Activated CD8-positive, alpha-beta T cell treated with anti-CD3 and anti-CD28 coated beads, Interleukin-2, amount 10 ng/mL, durations not matched to agents 7 days and 5 days (primary cell): ENCODE measurements around the gene CHAF1A. TPM values are rescaled to one million over a fixed set of nuclear protein-coding genes. Genes with fewer than 3 reads are reported as not detected.
A peak's percentile ranks its signal among the peaks of the same experiment; 100 is the strongest.

ENCODE experiments used
- ATAC-seq: fragments of 150-1000 bp; cut with Tn5 transposase; one replicate; pipeline ENCODE4 v1.10.0; 2021; ENCODE audit warnings: moderate library complexity
- CTCF ChIA-PET: fragments of 350-600 bp; sonication (Branson Sonifier 250); formaldehyde crosslinking; loops from one replicate; lab custom pipeline; 2021; ENCODE audit warnings: antibody characterized with exemption; lab: Charles Lee
- POLR2A ChIA-PET: fragments of 350-600 bp; sonication (Branson Sonifier 250); formaldehyde crosslinking; loops from one replicate; lab custom pipeline; 2021; ENCODE audit warnings: antibody characterized with exemption; lab: Charles Lee
- DNase-seq: peaks from one replicate; pipeline ENCODE4 v3.0.0-alpha.2; 2020
- H3K27ac Mint-ChIP-seq: one replicate; pipeline ENCODE4 v1.8.0; 2021; ENCODE audit warnings: mild to moderate bottlenecking, mixed read lengths
- H3K27me3 Mint-ChIP-seq: one replicate; pipeline ENCODE4 v1.8.0; 2021; ENCODE audit warnings: low read depth, mixed read lengths
- H3K36me3 Mint-ChIP-seq: one replicate; pipeline ENCODE4 v1.8.0; 2021; ENCODE audit warnings: low read depth, mixed read lengths
- H3K4me1 Mint-ChIP-seq: one replicate; pipeline ENCODE4 v1.8.0; 2021; ENCODE audit warnings: low read depth, mixed read lengths
- H3K4me3 Mint-ChIP-seq: one replicate; pipeline ENCODE4 v1.8.0; 2021; ENCODE audit warnings: mild to moderate bottlenecking, mixed read lengths
- H3K9me3 Mint-ChIP-seq: one replicate; pipeline ENCODE4 v1.8.0; 2022; ENCODE audit warnings: mixed read lengths; ENCODE audit not compliant: insufficient read depth
- total RNA-seq, 2 experiments: library from RNA; stranded (reverse); gene quantifications; one replicate each; pipeline ENCODE4 v1.2.3, GENCODE V29; 2021

Gene CHAF1A
- total RNA-seq, 2 experiments from 2014 or later, result 95.3 to 104 TPM

DNA sequence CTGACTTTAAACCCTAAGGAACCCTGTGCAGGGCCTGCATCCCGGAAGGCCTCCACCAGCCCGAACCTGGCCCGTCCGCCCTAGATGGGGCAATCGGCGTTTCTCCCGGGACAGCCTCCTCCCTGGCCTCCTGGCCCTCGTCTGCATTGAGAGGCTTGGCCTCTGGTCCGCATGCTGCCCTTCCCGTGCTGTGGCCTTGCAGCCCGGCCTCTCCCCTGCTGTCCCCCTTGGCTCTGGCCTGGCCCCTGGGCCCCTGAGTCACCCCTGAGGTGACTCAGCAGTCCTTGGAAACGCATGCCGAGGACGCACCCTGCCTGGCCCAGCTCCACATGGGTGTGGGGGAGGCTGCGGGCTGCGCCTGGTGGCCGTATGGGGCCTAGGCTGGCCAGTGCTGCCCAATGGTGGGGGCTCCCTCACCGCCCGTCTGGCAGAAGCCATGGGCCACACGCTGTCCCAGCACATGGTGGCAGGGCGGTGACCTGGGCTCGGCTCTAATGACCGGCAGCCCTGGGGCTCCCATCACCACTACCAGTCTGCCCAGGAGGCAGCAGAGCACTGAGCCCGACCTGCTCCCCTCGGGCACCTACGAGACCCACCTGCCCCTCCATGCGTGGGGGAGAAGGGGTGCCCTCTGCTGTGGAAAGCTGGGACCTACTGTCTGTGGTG, 27.8 kb upstream of the CHAF1A start:
- peaks cover 89% of the 10 kb centered on the region for H3K4me1 Mint-ChIP-seq
- no peaks in the 10 kb centered on the region for H3K27me3 Mint-ChIP-seq
- no peaks in the 10 kb centered on the region for H3K9me3 Mint-ChIP-seq
- ATAC-seq (no peak), DNase-seq (no peak)
- H3K27ac Mint-ChIP-seq, result no peak overlapping the region
- no peak overlapping the region for H3K4me3 Mint-ChIP-seq
- POLR2A ChIA-PET, result no interaction called here
- H3K36me3 Mint-ChIP-seq, result peaks cover 28% of the 10 kb centered on the region
- CTCF ChIA-PET, result interaction anchor here (0.8 kb wide), 1 partner anchor 26 kb away, joined by 3 read pairs; the partner anchor contains the start of gene SH3GL1

DNA sequence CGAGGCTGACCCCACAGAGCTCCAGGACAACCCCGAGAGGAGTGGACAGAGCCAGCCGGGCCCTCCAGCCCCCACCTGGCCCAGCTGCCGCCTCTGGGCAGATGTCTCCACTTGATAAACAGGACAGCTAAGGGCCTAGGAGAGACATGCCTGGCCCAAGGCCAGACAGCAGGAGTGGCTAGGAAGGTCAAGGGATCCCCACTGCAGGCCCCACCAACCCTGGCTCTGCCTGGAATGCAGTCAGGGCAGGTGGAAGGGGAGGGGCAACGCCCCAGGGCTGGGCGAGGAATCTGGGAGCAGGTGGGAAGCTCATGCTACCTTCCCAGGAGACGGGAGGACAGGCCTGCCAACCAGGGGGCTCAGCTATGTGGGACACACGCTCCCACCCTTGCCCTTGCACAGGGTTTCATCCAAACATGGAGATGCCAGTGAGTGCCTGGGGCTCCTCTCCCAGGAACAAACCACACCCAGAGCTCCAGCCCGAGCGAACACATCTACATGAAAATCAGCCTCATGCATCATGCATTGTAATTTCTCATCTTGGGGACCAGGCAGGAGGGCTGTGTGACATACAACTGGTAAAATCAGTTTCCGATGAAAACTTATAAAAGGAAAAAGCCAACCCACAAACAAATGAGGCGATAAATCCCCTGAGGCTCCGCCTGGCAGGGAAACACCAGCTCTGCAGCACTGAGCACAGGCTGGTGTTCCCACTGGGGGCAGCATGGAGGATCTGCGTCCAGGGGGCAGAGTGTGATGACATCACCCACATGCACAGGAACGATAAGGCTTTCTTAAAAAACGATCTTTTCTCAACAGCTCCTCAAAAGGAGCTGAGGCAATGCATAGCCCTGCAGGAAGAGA, 27.0 kb upstream of the CHAF1A start:
- POLR2A ChIA-PET, result no interaction called here
- Mint-ChIP-seq H3K4me3 (no peak overlapping the region), H3K4me1 (peaks cover 89% of the 10 kb centered on the region), H3K9me3 (no peaks in the 10 kb centered on the region), H3K27ac (no peak overlapping the region), H3K36me3 (peaks cover 29% of the 10 kb centered on the region), H3K27me3 (no peaks in the 10 kb centered on the region)
- CTCF ChIA-PET, result interaction anchor here (1.0 to 2.3 kb wide), 2 partner anchors 23 to 25 kb away, joined by 4 to 7 read pairs; partner anchors contain the start of gene SH3GL1
- DNase-seq, result no peak
- ATAC-seq, result no peak

DNA sequence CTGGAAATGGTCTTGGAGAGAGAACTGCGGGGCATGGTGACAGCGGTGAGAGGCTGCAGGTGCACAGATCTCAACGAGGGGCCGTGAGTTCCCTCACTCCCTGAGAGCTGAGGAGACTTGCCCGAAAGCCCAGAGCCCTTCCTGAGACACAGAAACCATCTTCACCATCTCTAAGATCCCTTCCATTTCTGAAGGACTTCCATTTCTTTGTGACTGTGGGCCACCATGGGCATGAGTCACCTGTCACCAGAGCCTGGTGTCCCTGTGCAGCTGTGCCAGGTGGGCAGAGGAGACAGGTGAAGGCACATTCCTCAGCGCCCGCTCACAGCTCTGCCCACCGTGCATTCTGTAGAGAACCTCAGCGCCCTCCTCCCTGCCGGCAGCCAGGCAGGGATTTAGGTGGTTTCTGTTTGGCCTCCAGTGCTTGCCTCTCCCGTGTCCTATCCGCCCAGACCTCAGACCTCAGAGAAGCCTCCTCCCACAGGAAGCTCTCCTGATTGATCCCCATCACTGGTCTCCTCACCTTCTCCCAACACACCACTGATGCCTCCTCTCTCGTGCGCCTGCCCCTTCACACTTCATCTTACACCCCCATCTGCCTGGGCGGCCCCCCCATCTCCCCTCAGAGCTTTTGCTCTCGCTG, 26.3 kb upstream of the CHAF1A start:
- no peak overlapping the region for H3K4me3 Mint-ChIP-seq
- H3K27ac Mint-ChIP-seq, result peak overlapping the region; percentile 76
- POLR2A ChIA-PET, result no interaction called here
- peaks cover 89% of the 10 kb centered on the region for H3K4me1 Mint-ChIP-seq
- H3K9me3 Mint-ChIP-seq, result no peaks in the 10 kb centered on the region
- DNase-seq, result no peak
- H3K36me3 Mint-ChIP-seq, result peaks cover 25% of the 10 kb centered on the region
- H3K27me3 Mint-ChIP-seq, result no peaks in the 10 kb centered on the region
- CTCF ChIA-PET, result interaction anchor here (1.0 to 2.3 kb wide), 2 partner anchors 24 kb away, joined by 4 to 7 read pairs; partner anchors contain the start of gene SH3GL1
- ATAC-seq, result no peak

DNA sequence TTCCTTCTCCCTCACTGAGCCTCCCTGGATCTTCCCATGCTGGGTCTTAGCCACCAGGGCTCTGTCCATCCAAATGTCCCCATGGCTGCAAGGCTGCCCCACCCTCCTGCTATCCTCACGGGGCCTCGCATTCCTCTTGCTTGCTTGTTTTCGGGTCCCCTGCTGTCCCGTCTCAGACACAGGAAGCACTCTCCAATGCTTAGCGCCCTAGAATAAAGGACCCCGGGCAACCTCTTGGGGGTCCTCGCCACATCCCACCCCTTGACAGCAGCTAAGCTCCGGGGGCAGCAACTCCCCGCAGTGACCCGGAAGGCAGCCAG, 25.8 kb upstream of the CHAF1A start:
- Mint-ChIP-seq H3K36me3 (peaks cover 25% of the 10 kb centered on the region), H3K27me3 (no peaks in the 10 kb centered on the region), H3K4me1 (peaks cover 87% of the 10 kb centered on the region), H3K4me3 (no peak overlapping the region), H3K27ac (peak overlapping the region; percentile 76), H3K9me3 (no peaks in the 10 kb centered on the region)
- CTCF ChIA-PET, result interaction anchor here (2.3 kb wide), 1 partner anchor 24 kb away, joined by 7 read pairs; no protein-coding TSS in a partner anchor
- ATAC-seq, result no peak
- POLR2A ChIA-PET, result no interaction called here
- DNase-seq, result no peak

DNA sequence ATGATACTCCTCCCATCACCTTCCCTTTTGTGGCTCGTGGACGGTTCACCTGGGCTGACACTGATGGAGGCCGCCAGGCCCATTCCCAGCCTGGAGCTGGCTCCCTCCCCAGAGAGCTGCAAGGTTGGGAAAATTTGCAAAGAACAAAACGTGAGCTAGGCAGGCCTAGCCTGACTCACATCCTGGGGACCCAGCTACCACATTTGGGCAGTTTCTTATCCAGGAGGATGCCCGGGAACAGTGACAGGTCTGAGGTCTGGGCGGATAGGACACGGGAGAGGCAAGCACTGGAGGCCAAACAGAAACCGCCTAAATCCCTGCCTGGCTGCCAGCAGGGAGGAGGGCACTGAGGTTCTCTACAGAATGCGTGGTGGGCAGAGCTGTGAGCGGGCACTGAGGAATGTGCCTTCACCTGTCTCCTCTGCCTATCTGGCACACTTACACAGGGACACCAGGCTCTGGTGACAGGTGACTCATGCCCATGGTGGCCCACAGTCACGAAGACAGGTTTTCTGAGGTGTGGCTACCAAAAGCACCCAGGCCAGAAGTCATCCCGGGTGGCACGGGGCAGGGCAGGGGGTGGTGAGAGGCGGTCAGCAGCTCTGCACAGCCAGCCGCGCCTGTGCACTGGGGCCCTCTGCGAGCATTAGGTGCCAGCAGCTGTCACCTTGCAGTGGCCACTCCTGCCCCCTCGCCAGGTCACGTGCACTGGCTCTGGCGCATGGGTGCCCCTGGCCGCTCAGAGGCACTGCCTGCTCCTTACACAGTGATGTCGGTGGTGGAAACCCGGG, 25.3 kb upstream of the CHAF1A start:
- no peaks in the 10 kb centered on the region for H3K9me3 Mint-ChIP-seq
- ChIA-PET POLR2A (no interaction called here), CTCF (interaction anchor here (1.0 to 2.3 kb wide), 2 partner anchors 23 to 25 kb away, joined by 3 to 7 read pairs; partner anchors contain the start of gene SH3GL1)
- peak overlapping the region; percentile 76 for H3K27ac Mint-ChIP-seq
- no peak overlapping the region for H3K4me3 Mint-ChIP-seq
- peaks cover 87% of the 10 kb centered on the region for H3K4me1 Mint-ChIP-seq
- ATAC-seq, result no peak
- H3K36me3 Mint-ChIP-seq, result peaks cover 25% of the 10 kb centered on the region
- H3K27me3 Mint-ChIP-seq, result no peaks in the 10 kb centered on the region
- no peak for DNase-seq

DNA sequence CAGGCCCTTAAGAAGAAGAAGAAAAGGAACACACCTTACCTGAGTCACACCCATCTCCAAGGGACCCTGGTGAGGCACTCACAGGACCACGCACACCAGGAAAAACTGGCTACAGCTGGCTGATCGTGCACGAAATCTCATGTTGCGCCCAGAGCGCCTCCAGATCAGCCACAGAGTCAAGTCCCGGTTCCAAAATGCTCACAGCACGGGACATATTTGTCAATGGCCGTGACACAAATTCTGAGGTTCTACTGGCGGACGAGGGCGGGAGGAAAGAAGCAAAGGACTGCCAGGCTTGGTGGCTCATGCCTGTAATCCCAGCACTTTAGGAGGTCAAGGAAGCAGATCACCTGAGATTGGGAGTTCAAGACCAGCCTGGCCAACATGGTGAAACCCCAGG, 23.6 kb upstream of the CHAF1A start:
- no peak for DNase-seq
- peak overlapping the region; percentile 93 for H3K27ac Mint-ChIP-seq
- peak overlapping the region; percentile 75 for H3K4me3 Mint-ChIP-seq
- CTCF ChIA-PET, result interaction anchor here (2.1 kb wide), 1 partner anchor 22 kb away, joined by 10 read pairs; the partner anchor contains the start of gene SH3GL1
- H3K36me3 Mint-ChIP-seq, result peaks cover 29% of the 10 kb centered on the region
- H3K9me3 Mint-ChIP-seq, result no peaks in the 10 kb centered on the region
- peaks cover 82% of the 10 kb centered on the region for H3K4me1 Mint-ChIP-seq
- ATAC-seq, result no peak
- POLR2A ChIA-PET, result interaction anchor here (1.2 kb wide), 1 partner anchor 22 kb away, joined by 3 read pairs; the partner anchor contains the start of gene SH3GL1
- no peaks in the 10 kb centered on the region for H3K27me3 Mint-ChIP-seq

DNA sequence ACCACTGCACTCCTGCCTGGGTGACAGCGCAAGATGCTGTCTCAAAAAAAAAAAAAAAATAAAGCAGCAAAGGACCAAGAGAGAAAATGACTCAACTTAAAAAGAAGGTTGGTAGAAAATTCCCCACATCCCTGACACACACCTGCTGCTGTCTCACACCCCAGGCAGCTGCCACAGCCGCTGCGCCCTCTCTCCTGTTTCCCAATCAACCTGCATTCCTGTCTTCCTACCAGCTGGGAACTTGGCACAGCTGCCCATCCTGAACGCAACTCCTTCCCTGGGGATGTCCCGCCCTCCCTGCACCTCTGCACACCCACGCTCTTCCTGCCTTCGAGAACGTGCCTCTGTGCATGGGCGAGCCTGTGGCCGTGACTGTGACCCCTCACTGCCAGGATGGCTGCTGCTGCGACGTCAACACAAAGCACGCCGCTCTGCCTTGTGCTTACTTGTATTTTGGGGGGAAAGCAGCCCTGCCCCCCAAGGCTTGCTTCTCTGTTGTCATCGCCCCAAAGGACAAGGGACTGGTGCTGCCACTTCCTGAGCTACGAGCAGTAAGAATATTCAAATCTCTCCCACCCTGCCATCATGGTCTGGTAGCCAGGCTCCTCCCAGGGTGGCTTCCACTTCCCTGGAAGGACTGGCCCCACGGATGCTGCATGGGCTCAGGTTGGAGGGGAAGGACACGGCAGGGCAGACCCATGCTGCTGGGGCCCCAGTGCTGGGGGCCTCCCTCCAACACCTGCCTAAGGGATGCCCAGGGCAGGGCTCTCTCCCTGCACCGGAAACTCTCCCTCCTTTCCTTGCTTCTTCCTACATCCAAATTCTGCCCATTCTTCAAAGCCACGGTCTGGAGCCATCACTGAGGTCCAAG, 22.8 kb upstream of the CHAF1A start:
- Mint-ChIP-seq H3K27me3 (no peaks in the 10 kb centered on the region), H3K9me3 (no peaks in the 10 kb centered on the region), H3K4me3 (peak overlapping the region; percentile 75), H3K36me3 (peaks cover 30% of the 10 kb centered on the region), H3K27ac (peak overlapping the region; percentile 93), H3K4me1 (peaks cover 77% of the 10 kb centered on the region)
- ChIA-PET POLR2A (interaction anchor here (0.9 to 1.2 kb wide), 2 partner anchors 9 to 21 kb away, joined by 3 to 4 read pairs; partner anchors contain the start of gene SH3GL1), CTCF (interaction anchor here (0.6 to 2.1 kb wide), 9 partner anchors 10 to 392 kb away, joined by 3 to 10 read pairs (median 4); partner anchors contain the start of genes CHAF1A, SH3GL1 and YJU2)
- DNase-seq (peak; percentile 62), ATAC-seq (peak; percentile 52)

DNA sequence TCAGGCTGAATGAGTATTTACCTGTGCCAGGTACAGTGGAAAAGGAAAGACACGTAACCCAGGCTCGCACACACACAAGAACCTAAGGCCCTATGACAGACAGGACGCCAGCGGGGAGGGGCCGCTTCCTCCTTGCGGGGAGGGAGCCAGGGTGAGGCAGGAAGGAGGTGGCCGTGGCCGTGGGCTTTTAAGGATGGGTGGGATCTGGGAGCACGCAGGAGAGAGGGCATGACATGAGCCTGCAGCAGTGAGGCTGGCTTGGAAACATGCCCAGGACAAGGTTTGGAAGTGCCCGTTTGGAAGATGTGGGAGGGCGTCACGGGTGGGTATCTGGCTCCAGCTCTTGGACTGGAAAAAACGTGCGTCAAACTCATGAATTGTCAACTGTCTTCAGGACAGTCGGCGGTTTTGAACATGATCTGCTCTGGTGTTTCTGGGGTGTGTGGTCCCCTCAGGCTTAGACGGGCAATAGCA, 22.1 kb upstream of the CHAF1A start:
- Mint-ChIP-seq H3K4me3 (peak overlapping the region; percentile 75), H3K27ac (peak overlapping the region; percentile 93), H3K4me1 (peaks cover 71% of the 10 kb centered on the region), H3K9me3 (no peaks in the 10 kb centered on the region), H3K27me3 (no peaks in the 10 kb centered on the region), H3K36me3 (peaks cover 30% of the 10 kb centered on the region)
- DNase-seq (peak; percentile 80), ATAC-seq (peak; percentile 85)
- POLR2A ChIA-PET, result interaction anchor here (0.9 to 1.2 kb wide), 2 partner anchors 10 to 21 kb away, joined by 3 to 4 read pairs; partner anchors contain the start of gene SH3GL1
- CTCF ChIA-PET, result interaction anchor here (0.6 to 2.1 kb wide), 10 partner anchors 8 to 393 kb away, joined by 3 to 10 read pairs (median 4); partner anchors contain the start of genes CHAF1A, SH3GL1 and YJU2

DNA sequence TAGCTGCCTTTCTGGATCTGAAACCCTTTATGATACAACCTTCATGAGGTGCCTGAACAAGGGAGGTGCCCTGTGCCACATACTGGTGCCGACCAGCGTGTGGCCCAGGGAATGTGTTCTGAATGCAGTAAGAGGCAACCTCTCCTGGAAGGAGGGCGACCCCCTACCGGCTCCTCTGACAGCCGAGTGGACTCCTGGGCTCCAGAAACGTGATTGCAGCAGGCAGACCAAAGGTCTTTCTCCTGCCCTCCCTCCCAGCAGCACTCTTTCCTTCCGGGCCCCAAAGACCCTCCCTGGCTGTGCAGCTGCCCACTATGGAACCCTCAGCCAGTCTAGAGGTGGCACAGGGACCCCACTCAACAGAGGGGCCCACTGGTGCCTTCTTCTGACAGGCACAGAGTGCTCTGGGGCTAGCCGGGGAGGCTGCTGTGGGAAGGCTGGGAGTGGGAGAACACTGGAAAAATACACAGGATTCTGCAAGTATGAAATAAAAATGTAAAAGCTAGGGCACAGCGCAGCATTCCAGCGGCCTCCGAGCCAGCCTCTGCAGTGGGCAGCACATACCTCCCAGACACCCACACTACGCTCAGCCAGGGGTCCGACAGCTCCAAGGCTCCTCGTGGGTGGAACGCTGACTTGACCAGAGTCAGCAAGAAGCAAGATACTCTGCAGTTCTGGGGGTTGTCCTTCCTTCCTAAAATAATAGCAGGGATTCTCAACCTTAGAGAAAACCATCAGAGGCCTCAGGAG, 17.0 kb upstream of the CHAF1A start:
- POLR2A ChIA-PET, result no interaction called here
- H3K9me3 Mint-ChIP-seq, result no peaks in the 10 kb centered on the region
- H3K27ac Mint-ChIP-seq, result no peak overlapping the region
- peaks cover 24% of the 10 kb centered on the region for H3K36me3 Mint-ChIP-seq
- no peak for ATAC-seq
- DNase-seq, result no peak
- H3K4me1 Mint-ChIP-seq, result peaks cover 34% of the 10 kb centered on the region
- CTCF ChIA-PET, result no interaction called here
- no peaks in the 10 kb centered on the region for H3K27me3 Mint-ChIP-seq
- H3K4me3 Mint-ChIP-seq, result no peak overlapping the region
